GM19043 (cell line): ENCODE measurements around the gene LHFPL5.

ENCODE experiments used
- ATAC-seq: cut with Tn5 transposase; IDR thresholded peaks from one replicate; pipeline ENCODE4 v1.9.1; 2021; ENCODE audit warnings: low read depth; ENCODE audit not compliant: unreplicated experiment

LHFPL5 gene

GRCh38 chr6:35790683-35791082 is 14.5 kb upstream of the LHFPL5 start:
- no peak for ATAC-seq

- ATAC-seq = no peak
Measured at GRCh38 chr6:35794536-35795452, 10.4 kb upstream of the LHFPL5 start.

- no peak for ATAC-seq
Measured at GRCh38 chr6:35795453-35796071, 9.6 kb upstream of the LHFPL5 start.

GRCh38 chr6:35796236-35796635 is 8.9 kb upstream of the LHFPL5 start:
- ATAC-seq = no peak

GRCh38 chr6:35797837-35798526 is 7.2 kb upstream of the LHFPL5 start:
- ATAC-seq = no peak

- no peak for ATAC-seq
Measured at GRCh38 chr6:35798706-35799105, 6.4 kb upstream of the LHFPL5 start.

- no peak for ATAC-seq
Measured at GRCh38 chr6:35801148-35801547, 4.0 kb upstream of the LHFPL5 start.

- ATAC-seq = no peak
Measured at GRCh38 chr6:35808688-35809087, 3.5 kb downstream of the LHFPL5 start.

- ATAC-seq = no peak
Measured at GRCh38 chr6:35809809-35810208, 4.7 kb downstream of the LHFPL5 start.

GRCh38 chr6:35810971-35811698 is 6.0 kb downstream of the LHFPL5 start:
- ATAC-seq = no peak

GRCh38 chr6:35811699-35811995 is 6.5 kb downstream of the LHFPL5 start:
- ATAC-seq = no peak

GRCh38 chr6:35817515-35817914 is 12.4 kb downstream of the LHFPL5 start:
- ATAC-seq = no peak

- ATAC-seq = no peak
Measured at GRCh38 chr6:35823601-35824000, 18.4 kb downstream of the LHFPL5 start.

- ATAC-seq = no peak
Measured at GRCh38 chr6:35824552-35825192, 19.5 kb downstream of the LHFPL5 start.

GRCh38 chr6:35829306-35829705 is 24.2 kb downstream of the LHFPL5 start:
- ATAC-seq = no peak

GRCh38 chr6:35831257-35832007 is 26.3 kb downstream of the LHFPL5 start:
- ATAC-seq = no peak

- ATAC-seq = no peak
Measured at GRCh38 chr6:35833536-35833935, 28.4 kb downstream of the LHFPL5 start.

- no peak for ATAC-seq
Measured at GRCh38 chr6:35839019-35839418, 33.9 kb downstream of the LHFPL5 start.

GRCh38 chr6:35842381-35842780 is 37.2 kb downstream of the LHFPL5 start:
- ATAC-seq = no peak

GRCh38 chr6:35844290-35844689 is 39.1 kb downstream of the LHFPL5 start:
- ATAC-seq = no peak
